Muscle of arm (tissue), 12 donors: ENCODE measurements around the gene FRAS1. TPM values are rescaled to one million over a fixed set of nuclear protein-coding genes. Genes with fewer than 3 reads are reported as not detected.
"Not testable (repeated sequence)": the region's sequence is repeated elsewhere in the genome, so short reads cannot be mapped to it uniquely, and the experiment has no call there.

Experiments used
- DNase-seq: peaks from one replicate; pipeline ENCODE4 v3.0.0-alpha.2; 2013
- polyA plus RNA-seq, 12 donors: library from polyadenylated mRNA; unstranded; fragments of 120-200 nt; gene quantifications; one replicate each; pipeline ENCODE4 v1.2.1, GENCODE V29; 2013; ENCODE audit not compliant: insufficient read length in 12 of 12

Gene FRAS1
- polyA plus RNA-seq, 12 donors: 5.0 to 19.8 (median 8.0) TPM; not detected in 1

- DNase-seq: no peak
Measured at GRCh38 chr4:78322032-78322431, 264.9 kb downstream of the FRAS1 start.

GRCh38 chr4:78323439-78323838, 266.3 kb downstream of the FRAS1 start:
- no peak for DNase-seq

- DNase-seq: no peak
Measured at GRCh38 chr4:78324625-78325024, 267.5 kb downstream of the FRAS1 start.

DNA sequence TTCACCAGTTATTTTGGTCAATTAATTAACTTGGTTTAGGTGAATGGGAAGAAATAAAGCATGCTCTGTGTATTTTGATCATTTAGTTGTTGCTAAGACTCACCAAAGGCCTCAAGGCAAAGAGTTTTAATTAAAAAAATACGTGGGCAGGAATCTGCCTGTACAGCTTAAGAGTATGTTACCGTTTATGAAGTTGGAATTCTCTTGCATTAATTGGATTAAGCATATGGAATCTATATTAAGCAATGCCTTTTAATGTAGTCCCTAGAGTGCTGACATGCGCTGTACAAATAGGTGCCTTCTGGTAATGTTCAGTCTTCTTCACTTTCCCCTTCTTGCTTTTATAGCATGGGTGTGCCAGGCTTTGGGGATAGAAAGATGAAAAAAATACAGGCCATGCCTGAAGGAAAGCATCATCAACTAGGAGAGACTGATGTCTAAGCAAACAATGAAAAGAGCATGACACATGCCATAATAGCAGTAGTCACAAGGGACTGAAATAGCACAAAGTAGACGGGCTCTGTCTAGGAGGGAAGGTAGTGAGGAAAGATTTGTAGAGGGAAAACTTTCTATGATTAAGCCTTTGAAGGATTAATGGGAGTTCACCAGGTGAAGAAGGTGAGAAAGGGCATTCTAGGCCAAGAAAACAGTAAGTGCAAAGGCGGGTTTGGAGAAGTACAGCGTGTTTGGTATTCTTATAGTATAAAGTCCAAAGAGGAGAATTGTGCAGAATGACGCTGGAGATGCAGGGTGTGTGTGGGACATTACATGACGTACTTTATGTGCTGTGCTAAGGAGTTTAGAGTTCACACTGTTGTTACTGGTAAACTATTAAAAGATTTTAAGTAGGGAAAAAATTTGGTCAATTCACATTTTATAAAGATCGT, 268.4 kb downstream of the FRAS1 start:
- no peak for DNase-seq

DNA sequence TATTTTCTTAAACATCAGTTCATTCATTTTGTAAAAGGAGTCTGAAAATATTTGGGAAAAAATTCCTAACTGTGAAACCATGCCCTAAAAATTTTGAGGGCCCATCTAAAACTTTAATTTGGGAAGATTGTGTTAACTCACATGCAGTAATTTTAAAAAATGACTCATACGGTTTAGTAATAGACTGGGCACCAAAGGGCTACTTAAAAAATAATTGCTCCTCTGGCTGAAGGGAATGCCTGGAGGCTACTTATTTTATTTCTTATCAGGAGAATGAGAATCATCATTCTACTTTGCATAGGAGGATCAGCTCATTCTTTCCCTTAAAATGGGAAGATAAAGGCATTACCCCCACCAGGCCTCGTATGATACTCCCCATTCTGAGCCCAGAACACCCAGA, 271.5 kb downstream of the FRAS1 start:
- DNase-seq: not testable (repeated sequence)

DNA sequence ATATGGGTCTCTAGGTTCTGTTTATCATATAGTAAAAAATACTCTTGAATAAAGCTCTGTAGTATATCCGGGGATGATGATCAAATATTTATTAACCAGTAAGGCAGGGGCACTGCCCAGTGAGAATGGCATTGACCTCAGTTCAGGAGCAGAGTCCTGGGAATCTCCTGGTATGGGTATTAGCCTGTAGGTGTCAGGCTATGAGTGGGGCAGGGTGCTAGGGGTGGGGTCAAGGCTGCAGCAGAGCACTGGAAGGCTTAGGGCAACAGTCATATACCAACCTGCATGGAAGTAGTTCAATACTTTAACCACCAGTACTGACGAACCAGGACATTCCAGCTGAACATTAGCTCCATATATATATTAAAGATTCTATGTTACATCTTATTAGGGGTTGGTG, 274.1 kb downstream of the FRAS1 start:
- DNase-seq: no peak

DNA sequence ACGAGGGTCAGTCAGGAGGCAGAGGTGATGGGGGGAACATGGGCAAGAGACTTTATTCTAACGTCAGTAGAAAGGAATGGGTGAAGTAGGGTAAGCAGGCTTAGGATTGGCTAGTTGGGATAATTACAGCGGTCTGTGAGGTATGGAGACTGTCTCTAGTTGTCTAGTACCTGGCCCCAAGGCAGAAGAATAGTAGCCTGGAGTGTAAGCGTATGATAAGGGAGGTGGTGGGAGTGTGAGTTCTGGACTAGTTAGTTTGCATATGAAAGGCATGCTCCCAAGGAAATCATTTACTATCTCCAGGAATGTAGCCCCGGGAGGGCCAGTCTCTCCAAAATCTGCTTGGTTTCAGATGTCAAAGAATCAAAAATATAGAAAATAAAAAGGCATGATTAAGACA, 274.8 kb downstream of the FRAS1 start:
- DNase-seq: no peak

DNA sequence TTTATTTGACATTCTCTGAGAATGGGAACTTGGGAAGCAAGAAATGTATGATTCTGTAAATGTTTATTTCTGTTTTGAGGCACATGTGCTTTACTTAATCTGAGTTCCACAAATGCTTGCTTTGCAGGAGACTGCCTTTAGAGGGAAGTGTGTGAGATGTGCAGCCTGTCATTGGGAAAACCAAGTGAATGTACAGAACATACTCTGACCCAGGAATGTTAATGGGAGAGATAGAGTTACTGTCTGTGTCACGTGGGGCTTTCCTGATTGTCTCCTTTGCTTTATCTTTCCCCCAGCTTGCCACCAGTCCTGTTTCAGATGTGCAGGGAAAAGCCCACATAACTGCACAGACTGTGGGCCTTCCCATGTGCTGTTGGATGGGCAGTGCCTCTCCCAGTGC, 275.9 kb downstream of the FRAS1 start:
- no peak for DNase-seq

GRCh38 chr4:78336093-78336943, 279.2 kb downstream of the FRAS1 start:
- no peak for DNase-seq

DNA sequence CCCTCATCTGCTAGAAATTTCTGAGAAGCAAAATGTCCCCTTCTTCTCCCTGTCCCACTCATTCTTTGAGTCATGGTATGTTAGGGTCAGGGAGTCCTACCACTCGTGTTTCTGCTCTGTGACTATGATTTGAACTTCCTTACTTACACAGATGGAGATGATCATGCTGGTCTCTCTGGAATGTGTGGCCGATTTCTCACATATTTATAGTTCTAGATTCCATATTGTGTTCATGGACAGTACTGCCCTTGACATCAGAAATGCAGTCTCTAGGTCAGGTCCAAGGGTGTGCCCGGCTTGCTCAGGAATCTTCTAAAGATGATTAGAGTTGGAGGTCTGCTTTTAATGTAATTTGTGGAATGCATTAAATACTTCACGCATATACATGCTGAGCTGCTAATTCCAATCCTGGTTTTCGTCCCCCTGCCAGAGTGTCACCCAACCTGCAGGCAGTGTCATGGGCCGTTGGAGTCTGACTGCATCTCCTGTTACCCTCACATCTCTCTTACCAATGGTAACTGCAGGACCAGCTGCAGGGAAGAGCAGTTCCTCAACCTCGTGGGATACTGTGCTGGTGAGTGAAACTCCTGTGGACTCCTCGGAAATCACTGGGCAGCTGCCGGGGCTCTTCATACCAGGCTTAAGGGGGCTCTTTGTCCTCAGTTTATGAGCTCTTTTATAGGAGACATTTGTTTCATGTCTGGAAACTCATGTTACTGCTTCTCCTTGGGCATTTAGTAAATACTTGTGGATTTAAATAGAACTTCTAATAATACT, 280.3 kb downstream of the FRAS1 start:
- DNase-seq: no peak

GRCh38 chr4:78342125-78342524, 285.0 kb downstream of the FRAS1 start:
- DNase-seq: no peak

DNA sequence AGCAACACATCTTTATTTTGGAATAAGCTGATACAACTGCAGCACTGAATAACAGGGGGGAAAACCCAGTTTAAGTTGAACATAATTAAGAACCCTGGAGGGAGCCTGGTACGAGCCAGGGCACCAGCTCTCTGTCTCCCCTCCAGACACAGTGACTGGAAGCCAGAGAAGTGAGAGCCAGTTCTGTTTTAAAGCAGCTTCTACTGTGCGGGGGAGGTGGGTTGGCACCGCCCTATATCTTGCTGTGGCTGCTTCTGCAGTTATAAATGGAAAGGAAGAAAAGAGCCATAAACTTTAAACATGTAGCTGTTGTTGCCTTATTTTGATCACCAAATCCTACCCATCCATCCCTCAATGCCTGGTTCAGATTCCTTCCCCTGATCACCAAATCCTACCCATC, 286.6 kb downstream of the FRAS1 start:
- no peak for DNase-seq

- DNase-seq: no peak
Measured at GRCh38 chr4:78345237-78345636, 288.1 kb downstream of the FRAS1 start.

- no peak for DNase-seq
Measured at GRCh38 chr4:78346222-78346621, 289.1 kb downstream of the FRAS1 start.

GRCh38 chr4:78347527-78347926, 290.4 kb downstream of the FRAS1 start:
- no peak for DNase-seq

- no peak for DNase-seq
Measured at GRCh38 chr4:78353921-78354320, 296.8 kb downstream of the FRAS1 start.

DNA sequence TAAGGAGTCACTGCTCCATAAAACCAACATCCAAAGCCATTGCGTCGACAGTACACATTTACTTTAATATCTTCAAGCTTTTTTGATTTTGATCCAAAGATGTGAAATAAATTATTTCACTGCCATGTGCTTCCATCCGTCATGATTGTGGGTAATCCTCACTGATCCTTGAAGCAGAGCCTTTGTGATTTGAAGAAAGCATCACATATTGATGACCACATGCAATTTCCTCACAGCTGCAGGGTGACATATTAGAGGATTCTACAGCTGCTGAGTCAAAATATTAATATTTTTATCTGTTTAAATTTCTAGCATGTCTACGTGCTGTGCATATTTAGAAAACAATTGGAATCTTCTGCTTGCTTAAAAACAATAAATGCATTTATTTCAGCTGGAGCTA, 297.7 kb downstream of the FRAS1 start:
- no peak for DNase-seq

DNA sequence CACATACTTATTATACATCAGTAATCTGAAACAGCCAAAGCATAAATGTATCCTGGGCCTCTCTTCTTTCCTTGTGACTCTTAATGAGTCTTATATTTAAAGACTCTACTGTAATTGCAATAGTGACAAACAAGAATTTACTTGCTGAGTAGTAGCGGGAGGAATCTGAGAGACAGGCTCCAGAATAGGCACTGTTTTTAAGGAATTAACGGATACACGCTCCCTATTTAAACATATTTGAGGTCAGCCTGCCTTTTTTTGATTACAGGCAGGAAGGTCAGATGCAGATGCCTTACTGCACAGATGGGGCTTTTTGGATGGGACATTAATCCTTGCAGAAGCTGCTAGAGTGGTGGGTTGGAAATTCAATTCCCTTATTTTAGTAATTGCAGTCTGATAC, 298.2 kb downstream of the FRAS1 start:
- no peak for DNase-seq

DNA sequence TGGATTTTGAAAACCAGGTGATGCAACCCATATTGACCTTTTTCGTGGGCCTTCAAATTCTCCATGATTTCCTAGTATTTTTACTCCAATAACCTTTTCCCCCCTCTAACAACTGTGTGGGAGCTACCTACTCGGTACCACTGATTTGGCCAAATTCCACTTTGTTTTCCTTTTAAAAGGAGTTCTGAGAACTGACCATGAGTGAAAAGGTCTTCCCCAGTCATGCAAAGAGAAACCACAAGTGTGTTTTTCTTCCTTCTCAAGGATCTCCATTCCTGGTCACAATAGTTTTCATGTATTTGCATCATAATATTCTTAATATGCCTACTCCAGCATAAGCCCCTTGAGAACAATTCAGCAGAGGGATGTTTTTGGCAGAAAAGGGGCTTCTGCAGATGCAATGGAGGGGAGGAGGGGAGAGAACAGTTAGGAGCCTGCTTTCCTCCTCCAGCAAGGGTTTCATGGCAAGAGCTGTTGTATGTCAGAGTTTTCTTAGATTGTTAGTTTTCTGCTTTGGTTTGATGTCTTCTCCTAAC, 299.2 kb downstream of the FRAS1 start:
- DNase-seq: no peak

DNA sequence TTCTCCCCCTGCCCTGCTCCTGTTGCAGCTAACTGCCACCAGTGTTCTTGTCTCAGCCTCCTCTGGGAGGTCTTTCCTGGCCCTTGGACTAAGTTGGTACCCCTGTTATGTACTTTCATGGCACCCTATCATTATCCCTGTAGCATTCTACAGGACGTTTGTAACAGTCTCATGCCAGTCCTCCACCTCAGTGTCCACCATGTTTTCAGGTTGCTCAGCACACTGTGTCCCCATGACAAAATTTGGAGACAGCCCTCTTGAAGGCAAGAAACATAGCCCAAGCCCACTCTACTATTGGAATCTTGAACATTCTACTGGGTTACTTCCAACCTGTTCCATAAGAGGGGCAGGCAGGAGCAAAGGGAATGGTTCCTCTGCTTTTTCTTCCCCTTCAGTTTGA, 300.0 kb downstream of the FRAS1 start:
- DNase-seq: no peak

DNA sequence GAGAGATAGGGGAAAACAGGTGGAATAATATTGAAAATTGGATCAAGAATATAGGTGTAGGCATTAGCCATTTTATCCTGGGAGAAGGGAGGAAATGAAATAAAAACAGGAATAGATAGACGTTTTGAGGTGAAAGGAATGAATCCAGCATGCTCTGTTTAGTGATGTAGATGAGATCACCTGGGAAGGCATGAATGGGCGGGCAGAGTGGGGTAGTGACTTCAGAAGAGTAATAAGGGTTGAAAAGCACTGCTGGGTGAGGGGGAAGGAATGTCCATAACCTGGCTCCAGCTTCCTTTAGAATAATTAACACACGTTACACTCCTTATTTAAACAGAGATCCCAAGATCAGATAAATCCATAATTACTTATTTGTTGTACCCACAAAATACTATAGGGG, 303.3 kb downstream of the FRAS1 start:
- no peak for DNase-seq

GRCh38 chr4:78361621-78362120, 304.5 kb downstream of the FRAS1 start:
- DNase-seq: no peak
